ENCODE data around the gene CERK. TPM values are rescaled to one million over a fixed set of nuclear protein-coding genes. Genes with fewer than 3 reads are reported as not detected.

CERK gene
- total and polyA plus RNA-seq, 2 of the 8 experiments (the other 6 are each of a cell fraction or from before 2014, with no cell fraction given): 26.6 to 59.0 TPM

DNA sequence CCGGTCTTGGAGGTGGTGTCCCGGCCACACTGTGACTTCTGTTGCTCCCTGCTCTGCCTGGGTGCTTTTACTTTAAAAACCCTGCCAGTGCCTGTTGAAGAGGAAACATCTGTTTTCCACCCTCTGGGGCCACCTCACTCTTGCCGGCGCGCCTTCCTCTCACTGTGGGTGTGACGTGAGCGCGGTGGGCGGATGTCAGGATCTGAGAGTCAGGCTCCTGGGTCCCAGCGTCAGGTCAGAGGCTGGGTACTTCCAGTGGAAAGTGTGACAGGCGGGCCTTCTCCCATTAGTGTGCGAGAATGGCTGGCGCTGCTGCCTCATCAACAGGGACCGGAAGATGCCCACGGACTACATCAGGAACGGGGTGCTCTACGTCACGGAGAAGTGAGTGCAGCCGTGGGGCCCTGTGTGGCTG lies 63.7 kb downstream of the CERK start:
- no peaks in the 10 kb centered on the region for H3K23me2 ChIP-seq (ENCODE audit: low read depth, low read length)
- H2BK20ac ChIP-seq (ENCODE audit: low read length): no peak overlapping the region
- no peaks in the 10 kb centered on the region for H3K9me3 ChIP-seq (ENCODE audit: insufficient read depth in 2 of 2, low read depth in 1 of 2, low read length in 1 of 2)
- H3K23ac ChIP-seq (ENCODE audit: insufficient read length): no peak overlapping the region
- H3K9ac ChIP-seq (replicated peaks in 1 of 4; ENCODE audit: extremely low read depth in 1 of 4, low read depth in 3 of 4, low read length in 3 of 4): no peak overlapping the region
- H3K18ac ChIP-seq (ENCODE audit: extremely low read depth, low read length): no peak overlapping the region
- H2AK5ac ChIP-seq (ENCODE audit: low read depth, low read length): no peak overlapping the region
- H2BK5ac ChIP-seq (ENCODE audit: low read depth, low read length): no peak overlapping the region
- H3K4me3 ChIP-seq (ENCODE audit: extremely low read depth in 1 of 4, insufficient read depth in 2 of 4, low read depth in 3 of 4, low read length in 4 of 4): no peak overlapping the region
- no peaks in the 10 kb centered on the region for H3K4me1 ChIP-seq (replicated peaks in 1 of 4; ENCODE audit: control insufficient read depth in 3 of 4, insufficient read depth in 4 of 4, low read length in 3 of 4)
- H3K4ac ChIP-seq (replicated peaks; ENCODE audit: insufficient read length, low read depth, low read length): no peak overlapping the region
- no peak overlapping the region for H4K91ac ChIP-seq (replicated peaks; ENCODE audit: insufficient read length, low read length)
- no peak overlapping the region for H2AFZ ChIP-seq (ENCODE audit: low read length)
- DNase-seq (ENCODE audit: low read depth in 1 of 2, low spot score in 2 of 2) (no peak), FAIRE-seq (no peak)
- H3K4me2 ChIP-seq (ENCODE audit: insufficient read depth in 1 of 2, low read depth in 2 of 2, low read length in 2 of 2): no peak overlapping the region
- ChIA-PET CTCF (ENCODE audit: partially characterized antibody) (interaction anchor here (1.1 kb wide), 1 partner anchor 111 kb away, joined by 4 read pairs; no protein-coding TSS in a partner anchor), POLR2A (ENCODE audit: partially characterized antibody) (no interaction called here)
- H2BK120ac ChIP-seq (replicated peaks; ENCODE audit: low read depth, low read length): no peak overlapping the region
- H2BK12ac ChIP-seq (ENCODE audit: low read depth, low read length): no peak overlapping the region
- H3K56ac ChIP-seq (replicated peaks; ENCODE audit: insufficient read length, low read depth, low read length): no peak overlapping the region
- no peak overlapping the region for H4K8ac ChIP-seq (ENCODE audit: extremely low read depth, insufficient read depth, low read length)
- no peaks in the 10 kb centered on the region for H3K79me1 ChIP-seq (ENCODE audit: low read depth, low read length)
- no peaks in the 10 kb centered on the region; a peak in 1 of 8 replicates for H3K36me3 ChIP-seq (ENCODE audit: control insufficient read depth in 2 of 4, insufficient read depth in 4 of 4, low read length in 3 of 4)
- no peak overlapping the region for H4K5ac ChIP-seq (ENCODE audit: insufficient read length, low read depth, low read length)
- WGBS, 2 experiments (ENCODE audit: extremely low coverage in 1 of 2, insufficient coverage in 1 of 2, insufficient read length in 1 of 2, insufficient replicate concordance in 2 of 2, low coverage in 1 of 2, low lambda C conversion rate in 2 of 2, missing lambda C conversion rate in 1 of 2): 89% methylated on average over 19 of the region's 19 CpGs; no CpG with 5 or more reads in 1 of the 2 experiments
- no peak overlapping the region for H3K14ac ChIP-seq (ENCODE audit: insufficient read length)
- TF ChIP-seq CEBPB (IDR thresholded peaks at IDR 0.05; ENCODE audit: low read depth, low read length) (no peak), KDM5A (IDR thresholded peaks at IDR 0.05; ENCODE audit: low read length) (no peak), GABPA (IDR thresholded peaks at IDR 0.05; ENCODE audit: borderline replicate concordance, insufficient read depth, low read length) (no peak), RXRA (IDR thresholded peaks at IDR 0.05; ENCODE audit: insufficient read depth, low read depth, low read length) (no peak), SUZ12 (IDR thresholded peaks at IDR 0.05; ENCODE audit: low read length) (no peak)
- no peak overlapping the region for H3K27ac ChIP-seq (ENCODE audit: low read depth, low read length)
- H3K79me2 ChIP-seq (ENCODE audit: control insufficient read depth in 1 of 2, insufficient read depth in 2 of 2, low read length in 2 of 2): no peaks in the 10 kb centered on the region
- peaks cover 2 to 3% of the 10 kb centered on the region in 2 experiments for H4K20me1 ChIP-seq (replicated peaks in 1 of 2; ENCODE audit: control insufficient read depth in 1 of 2, insufficient read depth in 2 of 2, low read length in 2 of 2)
- no peaks in the 10 kb centered on the region for H3K27me3 ChIP-seq (replicated peaks in 1 of 4; ENCODE audit: control insufficient read depth in 3 of 4, extremely low read depth in 1 of 4, insufficient read depth in 3 of 4, low read length in 3 of 4)
- no peak overlapping the region for H2BK15ac ChIP-seq (ENCODE audit: low read length)

Measured in H1 (cell line).